HG03354 (cell line): ENCODE data around the gene CHAC1.

Experiments used
- ATAC-seq: cut with Tn5 transposase; IDR thresholded peaks from one replicate; pipeline ENCODE4 v1.9.1; 2021; ENCODE audit warnings: mild to moderate bottlenecking; ENCODE audit not compliant: unreplicated experiment, poor library complexity, severe bottlenecking

CHAC1 gene

GRCh38 chr15:40974879-40975278 is 21.6 kb downstream of the CHAC1 start:
- ATAC-seq = no peak

GRCh38 chr15:40976819-40977218 is 23.5 kb downstream of the CHAC1 start:
- ATAC-seq = no peak

GRCh38 chr15:40978141-40978540 is 24.9 kb downstream of the CHAC1 start:
- ATAC-seq = no peak

GRCh38 chr15:40978562-40978961 is 25.3 kb downstream of the CHAC1 start:
- ATAC-seq = no peak

GRCh38 chr15:40981186-40981585 is 27.9 kb downstream of the CHAC1 start:
- ATAC-seq = no peak

GRCh38 chr15:40982855-40983254 is 29.6 kb downstream of the CHAC1 start:
- ATAC-seq = no peak

GRCh38 chr15:40984406-40984805 is 31.1 kb downstream of the CHAC1 start:
- no peak for ATAC-seq

GRCh38 chr15:40984964-40985363 is 31.7 kb downstream of the CHAC1 start:
- no peak for ATAC-seq

- ATAC-seq = no peak
Observed at GRCh38 chr15:40985541-40986330, 32.5 kb downstream of the CHAC1 start.

- no peak for ATAC-seq
Observed at GRCh38 chr15:40986820-40987219, 33.5 kb downstream of the CHAC1 start.

- no peak for ATAC-seq
Observed at GRCh38 chr15:40988156-40988555, 34.9 kb downstream of the CHAC1 start.

- no peak for ATAC-seq
Observed at GRCh38 chr15:40990080-40990479, 36.8 kb downstream of the CHAC1 start.

GRCh38 chr15:40990789-40991188 is 37.5 kb downstream of the CHAC1 start:
- ATAC-seq = no peak

GRCh38 chr15:40991355-40991754 is 38.1 kb downstream of the CHAC1 start:
- ATAC-seq = no peak

GRCh38 chr15:40992241-40992741 is 39.0 kb downstream of the CHAC1 start:
- no peak for ATAC-seq

GRCh38 chr15:40992825-40993224 is 39.6 kb downstream of the CHAC1 start:
- ATAC-seq = no peak

- ATAC-seq = no peak
Observed at GRCh38 chr15:40995656-40996055, 42.4 kb downstream of the CHAC1 start.

- ATAC-seq = no peak
Observed at GRCh38 chr15:40999190-40999589, 45.9 kb downstream of the CHAC1 start.

GRCh38 chr15:41001524-41002214 is 48.4 kb downstream of the CHAC1 start:
- no peak for ATAC-seq

- ATAC-seq = no peak
Observed at GRCh38 chr15:41004490-41004889, 51.2 kb downstream of the CHAC1 start.
